H1 (cell line): ENCODE measurements around the gene SENP3. TPM values are rescaled to one million over a fixed set of nuclear protein-coding genes. Genes with fewer than 3 reads are reported as not detected.
A peak's percentile ranks its signal among the peaks of the same experiment; 100 is the strongest.

ENCODE experiments used
- CHD7 ChIP-seq: fragments of 300-600 bp; sonication (generic); IDR thresholded peaks from 2 replicates; pipeline ENCODE4 v1.7.1; 2012; ENCODE audit warnings: low read length, moderate library complexity, mild to moderate bottlenecking, inconsistent platforms; ENCODE audit not compliant: insufficient replicate concordance
- POLR2AphosphoS5 ChIP-seq: IDR thresholded peaks from 2 replicates; pipeline ENCODE4 v1.6.1; 2011; ENCODE audit warnings: low read depth, low read length
- polyA plus RNA-seq, 7 experiments: library from polyadenylated mRNA; depleted of rRNA in 3 of 7; stranded (reverse) in 5 of 7; unstranded in 2 of 7; fragments of >200 nt in 5 of 7; fragments of 200-250 nt in 2 of 7; gene quantifications; 1 replicate in 5 of 7; 2 replicates in 1 of 7; 4 replicates in 1 of 7; pipeline versions ENCODE4 v1.2.1 to v1.2.3, GENCODE V29; 2011 to 2013; ENCODE audit warnings: missing spikeins in 2 of 7, mixed read lengths in 2 of 7
- total RNA-seq: library from RNA; stranded (reverse); fragmentation: NEBNext Ultra II Directional; extraction: Animal tissue kit (Norgen Biotek cat#: 25700); gene quantifications from 2 replicates; pipeline ENCODE4 v1.2.1, GENCODE V29; 2021

The SENP3 gene
- total and polyA plus RNA-seq, 2 of the 8 experiments (the other 6 are each of a cell fraction or from before 2014, with no cell fraction given): 86.2 to 129 TPM

- TF ChIP-seq CHD7 (no peak), POLR2AphosphoS5 (peak; percentile 96)
Measured at GRCh38 chr17:7576432-7576937, 14.8 kb downstream of the SENP3 start (continued).
